Measurements from ENCODE around the gene TAF3. TPM values are rescaled to one million over a fixed set of nuclear protein-coding genes. Genes with fewer than 3 reads are reported as not detected.

The TAF3 gene
- polyA plus RNA-seq, 1 donor (not counting 4 experiments of a cell fraction or from before 2014, with no cell fraction given): 2.0 TPM

DNA sequence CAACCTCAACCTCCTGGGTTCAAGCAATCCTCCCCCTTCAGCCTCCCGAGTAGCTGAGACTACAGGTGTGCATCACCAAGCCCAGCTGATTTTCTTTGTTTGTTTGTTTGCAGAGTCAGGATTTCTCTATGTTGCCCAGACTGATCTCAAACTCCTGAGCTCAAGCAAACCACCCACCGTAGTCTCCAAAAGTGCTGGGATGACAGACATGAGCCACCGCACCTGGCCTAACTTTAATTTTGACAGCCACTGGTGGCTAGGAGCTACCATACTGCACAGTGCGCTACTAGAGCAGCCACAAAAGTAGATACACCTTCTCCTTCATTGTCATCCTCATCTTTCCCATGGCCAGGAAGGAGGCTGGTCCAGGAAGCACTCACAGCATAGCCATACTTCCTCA is 205.0 kb downstream of the TAF3 start:
- Histone ChIP-seq H3K9ac (ENCODE audit: control insufficient read depth, extremely low read depth, insufficient read depth, low read length) (no peak overlapping the region), H3K9me1 (ENCODE audit: control insufficient read depth, extremely low read depth, insufficient read depth, low read length) (no peaks in the 10 kb centered on the region), H2AFZ (ENCODE audit: control insufficient read depth, low read length) (no peak overlapping the region), H3K4me1 (ENCODE audit: control insufficient read depth, extremely low read depth, insufficient read depth, low read length) (no peaks in the 10 kb centered on the region), H3K79me2 (ENCODE audit: control insufficient read depth, insufficient read depth, low read length) (no peaks in the 10 kb centered on the region), H4K20me1 (ENCODE audit: control insufficient read depth, extremely low read depth, insufficient read depth, low read length) (no peaks in the 10 kb centered on the region), H3K9me3 (ENCODE audit: control insufficient read depth, low read depth, low read length) (no peaks in the 10 kb centered on the region), H3K4me2 (ENCODE audit: control insufficient read depth, extremely low read depth, insufficient read depth, low read depth, low read length) (no peak overlapping the region), H3K27ac (ENCODE audit: control insufficient read depth, insufficient read depth, low read length) (no peak overlapping the region), H3K36me3 (ENCODE audit: control insufficient read depth in 2 of 2, extremely low read depth in 1 of 2, insufficient read depth in 2 of 2, low read length in 2 of 2) (no peaks in the 10 kb centered on the region), H3K4me3 (ENCODE audit: control insufficient read depth in 2 of 3, extremely low read depth in 1 of 3, insufficient read depth in 2 of 3, low read depth in 1 of 3, low read length in 3 of 3) (no peak overlapping the region), H3K27me3 (ENCODE audit: control insufficient read depth, extremely low read depth, insufficient read depth, low read length) (no peaks in the 10 kb centered on the region)
- dilution Hi-C loops (cut with MboI; ENCODE audit: extremely low pct_ligation_motif_present, low sequenced_read_pairs): no loop called here
- TF ChIP-seq, protein P1, sequence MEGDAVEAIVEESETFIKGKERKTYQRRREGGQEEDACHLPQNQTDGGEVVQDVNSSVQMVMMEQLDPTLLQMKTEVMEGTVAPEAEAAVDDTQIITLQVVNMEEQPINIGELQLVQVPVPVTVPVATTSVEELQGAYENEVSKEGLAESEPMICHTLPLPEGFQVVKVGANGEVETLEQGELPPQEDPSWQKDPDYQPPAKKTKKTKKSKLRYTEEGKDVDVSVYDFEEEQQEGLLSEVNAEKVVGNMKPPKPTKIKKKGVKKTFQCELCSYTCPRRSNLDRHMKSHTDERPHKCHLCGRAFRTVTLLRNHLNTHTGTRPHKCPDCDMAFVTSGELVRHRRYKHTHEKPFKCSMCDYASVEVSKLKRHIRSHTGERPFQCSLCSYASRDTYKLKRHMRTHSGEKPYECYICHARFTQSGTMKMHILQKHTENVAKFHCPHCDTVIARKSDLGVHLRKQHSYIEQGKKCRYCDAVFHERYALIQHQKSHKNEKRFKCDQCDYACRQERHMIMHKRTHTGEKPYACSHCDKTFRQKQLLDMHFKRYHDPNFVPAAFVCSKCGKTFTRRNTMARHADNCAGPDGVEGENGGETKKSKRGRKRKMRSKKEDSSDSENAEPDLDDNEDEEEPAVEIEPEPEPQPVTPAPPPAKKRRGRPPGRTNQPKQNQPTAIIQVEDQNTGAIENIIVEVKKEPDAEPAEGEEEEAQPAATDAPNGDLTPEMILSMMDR (optimal IDR thresholded peaks at IDR 0.05 in 1 of 3, IDR thresholded peaks at IDR 0.05 in 1 of 3, conservative IDR thresholded peaks at IDR 0.05 in 1 of 3; ENCODE audit: extremely low read depth in 1 of 3, insufficient read depth in 2 of 3, low read length in 3 of 3): no peak
- TF ChIP-seq EZH2 (IDR thresholded peaks at IDR 0.05; ENCODE audit: low read length): no peak
- DNase-seq (ENCODE audit: low read depth, low spot score) (no peak), FAIRE-seq (no peak)

GRCh38 chr10:8023851-8024250 is 205.5 kb downstream of the TAF3 start:
- no peaks in the 10 kb centered on the region for H3K4me1 ChIP-seq (ENCODE audit: control insufficient read depth, extremely low read depth, insufficient read depth, low read length)
- H3K79me2 ChIP-seq (ENCODE audit: control insufficient read depth, insufficient read depth, low read length): no peaks in the 10 kb centered on the region
- no peak overlapping the region for H3K9ac ChIP-seq (ENCODE audit: control insufficient read depth, extremely low read depth, insufficient read depth, low read length)
- TF ChIP-seq, protein P1 (optimal IDR thresholded peaks at IDR 0.05 in 1 of 3, IDR thresholded peaks at IDR 0.05 in 1 of 3, conservative IDR thresholded peaks at IDR 0.05 in 1 of 3; ENCODE audit: extremely low read depth in 1 of 3, insufficient read depth in 2 of 3, low read length in 3 of 3): no peak
- TF ChIP-seq EZH2 (IDR thresholded peaks at IDR 0.05; ENCODE audit: low read length): no peak
- no peak overlapping the region for H3K4me3 ChIP-seq (ENCODE audit: control insufficient read depth in 2 of 3, extremely low read depth in 1 of 3, insufficient read depth in 2 of 3, low read depth in 1 of 3, low read length in 3 of 3)
- H3K36me3 ChIP-seq (ENCODE audit: control insufficient read depth in 2 of 2, extremely low read depth in 1 of 2, insufficient read depth in 2 of 2, low read length in 2 of 2): no peaks in the 10 kb centered on the region
- no peaks in the 10 kb centered on the region for H4K20me1 ChIP-seq (ENCODE audit: control insufficient read depth, extremely low read depth, insufficient read depth, low read length)
- no peaks in the 10 kb centered on the region for H3K27me3 ChIP-seq (ENCODE audit: control insufficient read depth, extremely low read depth, insufficient read depth, low read length)
- H3K4me2 ChIP-seq (ENCODE audit: control insufficient read depth, extremely low read depth, insufficient read depth, low read depth, low read length): no peak overlapping the region
- no peak overlapping the region for H2AFZ ChIP-seq (ENCODE audit: control insufficient read depth, low read length)
- no peaks in the 10 kb centered on the region for H3K9me1 ChIP-seq (ENCODE audit: control insufficient read depth, extremely low read depth, insufficient read depth, low read length)
- DNase-seq (ENCODE audit: low read depth, low spot score) (no peak), FAIRE-seq (no peak)
- H3K9me3 ChIP-seq (ENCODE audit: control insufficient read depth, low read depth, low read length): no peaks in the 10 kb centered on the region
- no peak overlapping the region for H3K27ac ChIP-seq (ENCODE audit: control insufficient read depth, insufficient read depth, low read length)
- dilution Hi-C loops (cut with MboI; ENCODE audit: extremely low pct_ligation_motif_present, low sequenced_read_pairs): no loop called here

All from keratinocyte (primary cell).